Measurements from ENCODE around the gene FBLN1. TPM values are rescaled to one million over a fixed set of nuclear protein-coding genes. Genes with fewer than 3 reads are reported as not detected.

FBLN1 gene
- total and polyA plus RNA-seq, 2 of the 13 experiments (the other 11 are each of a cell fraction or from before 2014, with no cell fraction given): 37.3 to 103 TPM

GRCh38 chr22:45645150-45645525 lies 142.5 kb downstream of the FBLN1 start:
- DNase-seq (ENCODE audit: low spot score) (no peak), FAIRE-seq (no peak), ATAC-seq (peak; percentile 52)
- no peaks in the 10 kb centered on the region for H3K9me3 ChIP-seq (ENCODE audit: low read length)
- in situ Hi-C loops (cut with HindIII; ENCODE audit: extremely low pct_ligation_motif_present, low pct_unique_long_range_greater_than_20kb) (loop anchor here (10.0 to 25.0 kb wide), 2 partner anchors 200 to 467 kb away; no protein-coding TSS in a partner anchor), intact Hi-C loops (cut with micrococcal nuclease; ENCODE audit: unreplicated experiment) (loop anchor here (5.0 to 10.0 kb wide), 3 partner anchors 180 to 322 kb away; no protein-coding TSS in a partner anchor)
- no peaks in the 10 kb centered on the region; a peak in 1 of 5 replicates for H3K27me3 ChIP-seq (ENCODE audit: control insufficient read depth in 1 of 2, insufficient read depth in 2 of 2, low read length in 2 of 2)
- H3K4me3 ChIP-seq (replicated peaks in 1 of 3; ENCODE audit: insufficient read depth in 1 of 3, low read depth in 2 of 3, low read length in 3 of 3): peak overlapping the region; percentile 45 to 70 (median 58); a peak in 5 of 6 replicates
- CTCF ChIA-PET (ENCODE audit: low intra/inter-chr PET ratio, low total read pairs): interaction anchor here (1.2 to 1.8 kb wide), 2 partner anchors 67 to 219 kb away, joined by 5 to 6 read pairs; no protein-coding TSS in a partner anchor
- TF ChIP-seq KLF16 (CRISPR knock-in tag; IDR thresholded peaks at IDR 0.05): 0 out of 4 replicates have a peak, but pooled peaks of 1 of the 2 experiments have one; percentile 6
- TF ChIP-seq ADNP (CRISPR knock-in tag; IDR thresholded peaks at IDR 0.05): no peak
- peak; percentile 14; the same call in 1 of the 2 replicates for TF ChIP-seq ZNF777 (CRISPR knock-in tag; IDR thresholded peaks at IDR 0.05)
- 0 out of 2 replicates have a peak, but pooled peaks have one; percentile 23 for TF ChIP-seq CCDC6 (CRISPR knock-in tag; IDR thresholded peaks at IDR 0.05)
- TF ChIP-seq TCF7 (IDR thresholded peaks at IDR 0.05; ENCODE audit: low read depth): no peak
- 0 out of 2 replicates have a peak, but pooled peaks have one; percentile 36 for TF ChIP-seq ZNF572 (CRISPR knock-in tag; IDR thresholded peaks at IDR 0.05)
- no peak for TF ChIP-seq ZNF10 (CRISPR knock-in tag; IDR thresholded peaks at IDR 0.05; ENCODE audit: borderline replicate concordance, low read depth)
- TF ChIP-seq ZNF615 (CRISPR knock-in tag; IDR thresholded peaks at IDR 0.05; ENCODE audit: borderline replicate concordance): no peak
- H2AFZ ChIP-seq (ENCODE audit: low read length): no peak overlapping the region
- no peaks in the 10 kb centered on the region for H3K36me3 ChIP-seq (replicated peaks in 1 of 2; ENCODE audit: control insufficient read depth in 1 of 2, insufficient read depth in 2 of 2, low read length in 2 of 2)
- 27% methylated on average over 9 of the region's 16 CpGs for WGBS (ENCODE audit: low lambda C conversion rate)
- H3K27ac ChIP-seq (ENCODE audit: extremely low read length, insufficient read depth, low read length): no peak overlapping the region
- no peaks in the 10 kb centered on the region for H3K79me2 ChIP-seq (ENCODE audit: insufficient read depth, low read length)
- peak overlapping the region; percentile 94 for H3K4me2 ChIP-seq (ENCODE audit: low read depth, low read length)
- peaks cover 63% of the 10 kb centered on the region for H3K4me1 ChIP-seq (ENCODE audit: insufficient read depth, low read length)
- BruUV-seq (replicated peaks): no TSS peak
- POLR2A ChIA-PET: no interaction called here
- no peaks in the 10 kb centered on the region for H4K20me1 ChIP-seq (ENCODE audit: insufficient read depth, low read length)
- H3K9ac ChIP-seq (ENCODE audit: insufficient read depth, low read depth, low read length): peak overlapping the region; percentile 47; the same call in 1 of the 2 replicates

Data from HepG2 (cell line).